ENCODE results near the gene FANK1. TPM values are rescaled to one million over a fixed set of nuclear protein-coding genes. Genes with fewer than 3 reads are reported as not detected.

The FANK1 gene
- total RNA-seq, 4 donors from 2014 or later = 0.24 to 0.61 (median 0.42) TPM; not detected in 1

DNA sequence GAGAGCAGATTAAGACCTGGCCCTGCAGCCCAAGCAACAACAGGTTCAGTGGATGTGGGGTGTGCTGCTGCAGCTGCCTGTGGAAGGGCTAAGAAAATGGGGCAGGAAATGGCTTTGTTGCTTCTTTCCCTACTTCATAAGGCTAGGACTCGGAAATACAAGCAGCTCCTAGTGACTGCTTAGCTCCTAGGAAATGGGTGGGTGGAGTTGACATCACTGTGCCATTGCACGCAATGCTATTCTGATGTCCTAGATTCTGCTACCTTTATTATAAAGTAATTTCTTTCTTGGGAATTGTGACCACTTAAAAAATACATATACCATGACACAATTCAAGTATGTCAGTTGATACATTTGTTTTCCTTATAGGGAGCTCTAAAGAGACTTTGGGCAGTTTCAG lies 155.8 kb downstream of the FANK1 start:
- ATAC-seq (no peak), DNase-seq (no peak)
- no peak for TF ChIP-seq POLR2A (IDR thresholded peaks at IDR 0.05)
- TF ChIP-seq, protein P1, sequence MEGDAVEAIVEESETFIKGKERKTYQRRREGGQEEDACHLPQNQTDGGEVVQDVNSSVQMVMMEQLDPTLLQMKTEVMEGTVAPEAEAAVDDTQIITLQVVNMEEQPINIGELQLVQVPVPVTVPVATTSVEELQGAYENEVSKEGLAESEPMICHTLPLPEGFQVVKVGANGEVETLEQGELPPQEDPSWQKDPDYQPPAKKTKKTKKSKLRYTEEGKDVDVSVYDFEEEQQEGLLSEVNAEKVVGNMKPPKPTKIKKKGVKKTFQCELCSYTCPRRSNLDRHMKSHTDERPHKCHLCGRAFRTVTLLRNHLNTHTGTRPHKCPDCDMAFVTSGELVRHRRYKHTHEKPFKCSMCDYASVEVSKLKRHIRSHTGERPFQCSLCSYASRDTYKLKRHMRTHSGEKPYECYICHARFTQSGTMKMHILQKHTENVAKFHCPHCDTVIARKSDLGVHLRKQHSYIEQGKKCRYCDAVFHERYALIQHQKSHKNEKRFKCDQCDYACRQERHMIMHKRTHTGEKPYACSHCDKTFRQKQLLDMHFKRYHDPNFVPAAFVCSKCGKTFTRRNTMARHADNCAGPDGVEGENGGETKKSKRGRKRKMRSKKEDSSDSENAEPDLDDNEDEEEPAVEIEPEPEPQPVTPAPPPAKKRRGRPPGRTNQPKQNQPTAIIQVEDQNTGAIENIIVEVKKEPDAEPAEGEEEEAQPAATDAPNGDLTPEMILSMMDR (IDR thresholded peaks at IDR 0.05 in 4 of 5, conservative IDR thresholded peaks at IDR 0.05 in 1 of 5) = no peak
- Histone ChIP-seq H3K27ac (no peak overlapping the region), H3K4me1 (no peaks in the 10 kb centered on the region), H3K9me3 (no peaks in the 10 kb centered on the region), H3K4me3 (no peak overlapping the region), H3K36me3 (no peaks in the 10 kb centered on the region), H3K27me3 (no peaks in the 10 kb centered on the region)
- in situ Hi-C loops (cut with MboI; ENCODE audit: low sequenced_read_pairs in 4 of 4) (no loop called here), intact Hi-C loops (cut with DNase I; ENCODE audit: low total_unique reads) (no loop called here)

DNA sequence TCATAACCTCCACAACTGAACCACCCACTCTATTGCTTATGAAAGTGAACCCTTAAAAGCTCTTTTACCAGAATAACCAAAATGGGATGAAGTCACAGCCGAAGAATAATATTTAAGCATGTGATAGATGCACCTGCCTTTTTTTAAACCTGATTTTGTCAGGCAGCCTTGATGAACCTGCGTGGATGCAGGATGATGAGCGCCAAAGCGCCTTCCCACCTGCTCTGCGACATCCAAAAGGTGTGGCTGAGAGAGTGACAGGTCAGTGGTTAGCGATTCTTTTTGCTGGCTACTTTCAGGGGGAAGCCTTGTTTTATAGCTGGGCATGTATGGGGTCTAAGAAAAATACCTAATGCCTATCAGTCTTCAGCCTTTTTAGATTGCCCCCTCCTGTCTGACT lies 157.8 kb downstream of the FANK1 start:
- H3K36me3 ChIP-seq = no peaks in the 10 kb centered on the region
- TF ChIP-seq POLR2A (IDR thresholded peaks at IDR 0.05) = no peak
- intact Hi-C loops (cut with DNase I; ENCODE audit: low total_unique reads) = no loop called here
- H3K9me3 ChIP-seq = no peaks in the 10 kb centered on the region
- H3K27me3 ChIP-seq = no peaks in the 10 kb centered on the region
- no peaks in the 10 kb centered on the region for H3K4me1 ChIP-seq
- H3K27ac ChIP-seq = no peak overlapping the region
- in situ Hi-C loops (cut with MboI; ENCODE audit: low sequenced_read_pairs in 4 of 4) = no loop called here
- no peak overlapping the region for H3K4me3 ChIP-seq
- DNase-seq = no peak
- no peak for ATAC-seq

DNA sequence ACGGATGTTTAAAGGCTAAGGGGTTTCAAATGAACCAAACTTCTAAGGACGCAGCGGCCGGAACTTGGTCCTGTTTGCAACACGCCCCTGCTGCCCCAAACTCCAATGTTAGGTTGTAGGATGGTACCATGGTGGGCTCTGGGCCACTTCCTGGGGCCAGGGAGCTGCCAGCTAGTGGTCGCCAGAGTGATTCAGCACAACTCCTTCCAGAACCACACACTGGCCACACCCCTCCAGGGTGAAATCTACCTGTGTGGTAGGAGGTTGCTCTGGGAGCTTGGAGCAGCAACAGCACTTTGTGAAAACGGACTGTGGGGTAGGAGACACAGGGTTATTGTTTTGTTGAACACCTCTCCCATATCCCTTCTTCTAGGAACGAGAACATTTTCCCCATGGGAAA lies 161.1 kb downstream of the FANK1 start:
- Histone ChIP-seq H3K27me3 (no peaks in the 10 kb centered on the region), H3K27ac (no peak overlapping the region), H3K4me1 (peaks cover 0 to 5% of the 10 kb centered on the region in 2 donors), H3K4me3 (no peak overlapping the region), H3K9me3 (no peaks in the 10 kb centered on the region), H3K36me3 (no peaks in the 10 kb centered on the region)
- DNase-seq = no peak
- intact Hi-C loops (cut with DNase I; ENCODE audit: low total_unique reads) (no loop called here), in situ Hi-C loops (cut with MboI; ENCODE audit: low sequenced_read_pairs in 4 of 4) (no loop called here)
- TF ChIP-seq, protein P1 (IDR thresholded peaks at IDR 0.05 in 4 of 5, conservative IDR thresholded peaks at IDR 0.05 in 1 of 5) = no peak
- TF ChIP-seq POLR2A (IDR thresholded peaks at IDR 0.05) = no peak
- no peak for ATAC-seq

DNA sequence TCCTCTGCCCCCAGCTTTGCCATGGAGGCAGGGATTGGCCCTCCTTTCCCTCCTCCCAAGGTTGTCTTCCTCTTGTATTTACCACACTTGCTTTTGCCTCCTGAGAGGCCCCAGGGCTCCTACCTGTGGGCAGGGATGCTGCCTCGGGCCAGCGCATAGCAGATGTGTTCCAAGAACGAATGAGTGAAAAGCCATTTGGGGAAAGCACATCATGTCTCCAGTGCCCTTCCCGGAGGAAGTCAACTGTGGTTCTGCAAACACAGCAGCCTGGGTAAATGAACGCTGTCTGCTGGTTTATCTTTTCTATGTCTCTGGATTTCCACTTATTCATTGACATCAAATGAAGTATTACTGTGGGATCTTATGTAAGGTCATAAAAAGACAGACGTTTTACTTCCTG lies 161.7 kb downstream of the FANK1 start:
- ATAC-seq (no peak), DNase-seq (no peak)
- Histone ChIP-seq H3K27ac (no peak overlapping the region), H3K9me3 (no peaks in the 10 kb centered on the region), H3K27me3 (no peaks in the 10 kb centered on the region), H3K36me3 (no peaks in the 10 kb centered on the region), H3K4me1 (peaks cover 0 to 5% of the 10 kb centered on the region in 2 donors), H3K4me3 (no peak overlapping the region)
- intact Hi-C loops (cut with DNase I; ENCODE audit: low total_unique reads) (no loop called here), in situ Hi-C loops (cut with MboI; ENCODE audit: low sequenced_read_pairs in 4 of 4) (no loop called here)
- TF ChIP-seq, protein P1 (IDR thresholded peaks at IDR 0.05 in 4 of 5, conservative IDR thresholded peaks at IDR 0.05 in 1 of 5) = no peak
- no peak for TF ChIP-seq POLR2A (IDR thresholded peaks at IDR 0.05)

DNA sequence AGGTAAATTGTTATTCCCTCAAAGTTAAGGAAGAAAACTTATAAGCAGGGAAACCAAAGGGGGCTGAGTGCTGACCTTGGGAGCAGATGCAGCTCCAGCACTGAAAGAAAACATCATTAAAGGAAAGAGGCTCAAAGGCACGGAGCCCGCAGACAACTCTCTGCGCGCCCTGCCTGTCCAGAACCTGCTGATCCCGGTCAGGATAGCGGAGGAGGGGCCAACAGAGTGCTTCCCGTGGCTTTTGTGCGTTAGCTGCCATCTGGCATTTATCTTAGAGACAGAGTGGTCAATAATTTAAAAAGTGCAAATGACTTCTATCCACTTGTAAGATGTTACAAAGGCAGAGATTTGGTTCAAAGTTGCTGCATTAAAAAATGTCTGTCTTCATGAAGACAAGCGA lies 162.1 kb downstream of the FANK1 start:
- H3K4me1 ChIP-seq = peaks cover 0 to 5% of the 10 kb centered on the region in 2 donors
- TF ChIP-seq, protein P1 (IDR thresholded peaks at IDR 0.05 in 4 of 5, conservative IDR thresholded peaks at IDR 0.05 in 1 of 5) = no peak
- no peak for TF ChIP-seq POLR2A (IDR thresholded peaks at IDR 0.05)
- in situ Hi-C loops (cut with MboI; ENCODE audit: low sequenced_read_pairs in 4 of 4) (no loop called here), intact Hi-C loops (cut with DNase I; ENCODE audit: low total_unique reads) (no loop called here)
- H3K27me3 ChIP-seq = no peaks in the 10 kb centered on the region
- H3K27ac ChIP-seq = no peak overlapping the region
- H3K4me3 ChIP-seq = no peak overlapping the region
- H3K9me3 ChIP-seq = no peaks in the 10 kb centered on the region
- no peak for ATAC-seq
- no peaks in the 10 kb centered on the region for H3K36me3 ChIP-seq
- DNase-seq = no peak

Other genes starting within 250 kb of the FANK1 start
- gene TEX36, start 213.4 kb upstream of the FANK1 start, total RNA-seq = not detected
- 10 to 100 TPM in 2 of 4 donors, 1 to 10 TPM in 2; 8.1 to 19.4 (median 10.3) TPM for gene EDRF1, start 176.9 kb upstream of the FANK1 start, total RNA-seq
- not detected for gene MMP21, start 120.7 kb upstream of the FANK1 start, total RNA-seq
- gene UROS, start 73.3 kb upstream of the FANK1 start, total RNA-seq = 10 to 100 TPM; 29.1 to 78.2 (median 64.2) TPM
- gene BCCIP, start 73.0 kb upstream of the FANK1 start, total RNA-seq = 10 to 100 TPM; 51.1 to 85.6 (median 67.0) TPM
- 10 to 100 TPM; 27.4 to 44.4 (median 32.9) TPM for gene DHX32, start 15.3 kb upstream of the FANK1 start, total RNA-seq